ENCODE data around the gene IQCN.

The IQCN gene

GRCh38 chr19:18274219-18274780 is at the start of gene IQCN:
IQCN (minus strand) TSS chr19:18274452; CDS start chr19:18269478, 4,974 bp downstream.
- H3K27ac ChIP-seq (ENCODE audit: low read depth, low read length): no peak within 1 kb of the TSS

GRCh38 chr19:18322759-18323460 is 48.7 kb upstream of the IQCN start, which contains the start of gene LSM4:
LSM4 (minus strand) TSS chr19:18323076; CDS start chr19:18323020, 56 bp downstream.
- peaks cover 50% of the 10 kb centered on the region for H3K4me1 ChIP-seq (ENCODE audit: control insufficient read depth, low read length)
- no peaks in the 10 kb centered on the region for H3K9me3 ChIP-seq (ENCODE audit: control insufficient read depth, insufficient read depth, low read length)
- peak within 1 kb of the TSS; percentile 85 for H3K27ac ChIP-seq (ENCODE audit: low read depth, low read length)
- peaks cover 16% of the 10 kb centered on the region for H3F3A ChIP-seq (ENCODE audit: control insufficient read depth, insufficient read depth)
- peaks cover 52% of the 10 kb centered on the region for H3K79me2 ChIP-seq (ENCODE audit: control insufficient read depth, low read length)
- peak within 1 kb of the TSS; percentile 87 for H3K4me3 ChIP-seq (ENCODE audit: low read length)
- H3K27me3 ChIP-seq (ENCODE audit: control insufficient read depth, low read length): no peaks in the 10 kb centered on the region
- peak within 1 kb of the TSS; percentile 98 for H3K4me2 ChIP-seq (ENCODE audit: low read length)
- peaks cover 41% of the 10 kb centered on the region for H3K36me3 ChIP-seq (ENCODE audit: control insufficient read depth, low read length)
- no peaks in the 10 kb centered on the region for H3K9me2 ChIP-seq (replicated peaks; ENCODE audit: control insufficient read depth, low read length)
- TF ChIP-seq CTCF (IDR thresholded peaks at IDR 0.05; ENCODE audit: low read depth, low read length, poor library complexity, severe bottlenecking) (peak; percentile 44), EZH2phosphoT487 (IDR thresholded peaks at IDR 0.05; ENCODE audit: borderline replicate concordance, low read length) (no peak)
- peaks cover 12% of the 10 kb centered on the region; the same call in 1 of the 2 replicates for H4K20me1 ChIP-seq (ENCODE audit: control insufficient read depth, insufficient read depth, low read depth, low read length)

More at GRCh38 chr19:18274219-18274780, at the start of gene IQCN:
- Histone ChIP-seq H3K27me3 (ENCODE audit: control insufficient read depth, low read length) (no peaks in the 10 kb centered on the region), H3K9me2 (replicated peaks; ENCODE audit: control insufficient read depth, low read length) (no peaks in the 10 kb centered on the region), H3K79me2 (ENCODE audit: control insufficient read depth, low read length) (peaks cover 45% of the 10 kb centered on the region), H3K4me2 (ENCODE audit: low read length) (no peak within 1 kb of the TSS), H4K20me1 (ENCODE audit: control insufficient read depth, insufficient read depth, low read depth, low read length) (peaks cover 22% of the 10 kb centered on the region), H3F3A (ENCODE audit: control insufficient read depth, insufficient read depth) (peaks cover 7% of the 10 kb centered on the region), H3K9me3 (ENCODE audit: control insufficient read depth, insufficient read depth, low read length) (no peaks in the 10 kb centered on the region), H3K4me1 (ENCODE audit: control insufficient read depth, low read length) (peaks cover 15% of the 10 kb centered on the region), H3K36me3 (ENCODE audit: control insufficient read depth, low read length) (peaks cover 33% of the 10 kb centered on the region), H3K4me3 (ENCODE audit: low read length) (no peak within 1 kb of the TSS)
- TF ChIP-seq EZH2phosphoT487 (IDR thresholded peaks at IDR 0.05; ENCODE audit: borderline replicate concordance, low read length) (no peak), CTCF (IDR thresholded peaks at IDR 0.05; ENCODE audit: low read depth, low read length, poor library complexity, severe bottlenecking) (no peak)

GRCh38 chr19:18322318-18322758 is 48.1 kb upstream of the IQCN start:
- peaks cover 12% of the 10 kb centered on the region; the same call in 1 of the 2 replicates for H4K20me1 ChIP-seq (ENCODE audit: control insufficient read depth, insufficient read depth, low read depth, low read length)
- peak overlapping the region; percentile 87 for H3K4me3 ChIP-seq (ENCODE audit: low read length)
- no peaks in the 10 kb centered on the region for H3K27me3 ChIP-seq (ENCODE audit: control insufficient read depth, low read length)
- peaks cover 16% of the 10 kb centered on the region for H3F3A ChIP-seq (ENCODE audit: control insufficient read depth, insufficient read depth)
- H3K36me3 ChIP-seq (ENCODE audit: control insufficient read depth, low read length): peaks cover 43% of the 10 kb centered on the region
- no peaks in the 10 kb centered on the region for H3K9me3 ChIP-seq (ENCODE audit: control insufficient read depth, insufficient read depth, low read length)
- peaks cover 58% of the 10 kb centered on the region for H3K79me2 ChIP-seq (ENCODE audit: control insufficient read depth, low read length)
- peak overlapping the region; percentile 98 for H3K4me2 ChIP-seq (ENCODE audit: low read length)
- peaks cover 50% of the 10 kb centered on the region for H3K4me1 ChIP-seq (ENCODE audit: control insufficient read depth, low read length)
- no peaks in the 10 kb centered on the region for H3K9me2 ChIP-seq (replicated peaks; ENCODE audit: control insufficient read depth, low read length)
- TF ChIP-seq CTCF (IDR thresholded peaks at IDR 0.05; ENCODE audit: low read depth, low read length, poor library complexity, severe bottlenecking): peak; percentile 65
- TF ChIP-seq EZH2phosphoT487 (IDR thresholded peaks at IDR 0.05; ENCODE audit: borderline replicate concordance, low read length): no peak
- peak overlapping the region; percentile 72 for H3K27ac ChIP-seq (ENCODE audit: low read depth, low read length)
